DND-41 (cell line): Measurements from ENCODE around the gene ABT1.
A peak's percentile ranks its signal among the peaks of the same experiment; 100 is the strongest.

Experiments
- ATAC-seq: fragments of 200-7000 bp; cut with Tn5 transposase; 3 replicates; pipeline ENCODE4 v1.9.1; 2021; ENCODE audit warnings: low read depth; ENCODE audit not compliant: insufficient read depth
- DNase-seq: peaks from one replicate; pipeline ENCODE4 v3.0.0-alpha.2; 2020
- H2AFZ ChIP-seq: 2 replicates; pipeline ENCODE4 v1.6.0; 2012; ENCODE audit warnings: low read depth, low read length
- H3K27ac ChIP-seq: 2 replicates; pipeline ENCODE4 v1.5.1; 2012; ENCODE audit warnings: low read length, inconsistent platforms
- H3K27me3 ChIP-seq: fragments of 200-600 bp; sonication (generic); 2 replicates; pipeline ENCODE4 v1.6.0; 2012; ENCODE audit warnings: low read length, mild to moderate bottlenecking, inconsistent platforms; ENCODE audit not compliant: insufficient read depth, poor library complexity
- H3K36me3 ChIP-seq: 2 replicates; pipeline ENCODE4 v1.5.1; 2012; ENCODE audit warnings: low read length, inconsistent platforms; ENCODE audit not compliant: insufficient read depth
- H3K4me1 ChIP-seq: 2 replicates; pipeline ENCODE4 v1.5.1; 2012; ENCODE audit warnings: mild to moderate bottlenecking, low read length; ENCODE audit not compliant: insufficient read depth
- H3K4me2 ChIP-seq: 2 replicates; pipeline ENCODE4 v1.6.0; 2012; ENCODE audit warnings: mild to moderate bottlenecking, moderate library complexity, low read length, inconsistent platforms; ENCODE audit not compliant: insufficient read depth
- H3K4me3 ChIP-seq, 2 experiments: fragments of 200-600 bp in 1 of 2; shearing (Covaris generic) in 1 of 2; 2 replicates each; pipeline ENCODE4 v1.5.1; 2012 to 2016; ENCODE audit warnings: inconsistent platforms in 2 of 2, low read length in 2 of 2, mild to moderate bottlenecking in 2 of 2, low read depth in 1 of 2, moderate library complexity in 1 of 2
- H3K79me2 ChIP-seq: 2 replicates; pipeline ENCODE4 v1.6.0; 2012; ENCODE audit warnings: low read length, inconsistent platforms; ENCODE audit not compliant: insufficient read depth
- H3K9ac ChIP-seq: 2 replicates; pipeline ENCODE4 v1.6.0; 2012; ENCODE audit warnings: low read depth, mild to moderate bottlenecking, inconsistent platforms, low read length, moderate library complexity
- H3K9me3 ChIP-seq: 2 replicates; pipeline ENCODE4 v1.5.1; 2012; ENCODE audit warnings: low read length, moderate library complexity, mild to moderate bottlenecking, inconsistent platforms; ENCODE audit not compliant: insufficient read depth, severe bottlenecking
- H4K20me1 ChIP-seq: 2 replicates; pipeline ENCODE4 v1.6.0; 2012; ENCODE audit warnings: low read length; ENCODE audit not compliant: insufficient read depth
- EZH2 ChIP-seq: IDR thresholded peaks from 3 replicates; pipeline ENCODE4 v1.6.1; 2012; ENCODE audit warnings: borderline replicate concordance, low read depth, mild to moderate bottlenecking, moderate library complexity, low read length, inconsistent platforms; ENCODE audit not compliant: severe bottlenecking
- TF ChIP-seq, protein P1 (sequence below): IDR thresholded peaks from 2 replicates; pipeline ENCODE4 v1.5.1; 2012; ENCODE audit warnings: borderline replicate concordance, low read length, moderate library complexity, mild to moderate bottlenecking; ENCODE audit not compliant: poor library complexity, severe bottlenecking; ENCODE audit errors: extremely low read depth

The ABT1 gene

GRCh38 chr6:26607434-26608230, 10.9 kb downstream of the ABT1 start:
- Histone ChIP-seq H3K79me2 (no peaks in the 10 kb centered on the region), H3K4me1 (peaks cover 4% of the 10 kb centered on the region), H3K4me3 (no peak overlapping the region), H3K9ac (no peak overlapping the region), H3K27me3 (no peaks in the 10 kb centered on the region), H3K4me2 (0 out of 2 replicates have a peak overlapping the region, but pooled peaks have one; percentile 22), H3K27ac (no peak overlapping the region), H3K36me3 (no peaks in the 10 kb centered on the region), H3K9me3 (no peaks in the 10 kb centered on the region), H2AFZ (no peak overlapping the region), H4K20me1 (no peaks in the 10 kb centered on the region)
- TF ChIP-seq, protein P1, sequence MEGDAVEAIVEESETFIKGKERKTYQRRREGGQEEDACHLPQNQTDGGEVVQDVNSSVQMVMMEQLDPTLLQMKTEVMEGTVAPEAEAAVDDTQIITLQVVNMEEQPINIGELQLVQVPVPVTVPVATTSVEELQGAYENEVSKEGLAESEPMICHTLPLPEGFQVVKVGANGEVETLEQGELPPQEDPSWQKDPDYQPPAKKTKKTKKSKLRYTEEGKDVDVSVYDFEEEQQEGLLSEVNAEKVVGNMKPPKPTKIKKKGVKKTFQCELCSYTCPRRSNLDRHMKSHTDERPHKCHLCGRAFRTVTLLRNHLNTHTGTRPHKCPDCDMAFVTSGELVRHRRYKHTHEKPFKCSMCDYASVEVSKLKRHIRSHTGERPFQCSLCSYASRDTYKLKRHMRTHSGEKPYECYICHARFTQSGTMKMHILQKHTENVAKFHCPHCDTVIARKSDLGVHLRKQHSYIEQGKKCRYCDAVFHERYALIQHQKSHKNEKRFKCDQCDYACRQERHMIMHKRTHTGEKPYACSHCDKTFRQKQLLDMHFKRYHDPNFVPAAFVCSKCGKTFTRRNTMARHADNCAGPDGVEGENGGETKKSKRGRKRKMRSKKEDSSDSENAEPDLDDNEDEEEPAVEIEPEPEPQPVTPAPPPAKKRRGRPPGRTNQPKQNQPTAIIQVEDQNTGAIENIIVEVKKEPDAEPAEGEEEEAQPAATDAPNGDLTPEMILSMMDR = peak; percentile 89
- no peak for TF ChIP-seq EZH2
- peak; percentile 96 for ATAC-seq
- DNase-seq = peak; percentile 71

GRCh38 chr6:26609463-26609862, 12.7 kb downstream of the ABT1 start:
- Histone ChIP-seq H3K4me1 (peaks cover 4% of the 10 kb centered on the region), H4K20me1 (no peaks in the 10 kb centered on the region), H3K79me2 (no peaks in the 10 kb centered on the region), H3K9me3 (no peaks in the 10 kb centered on the region), H3K4me3 (no peak overlapping the region), H3K27me3 (no peaks in the 10 kb centered on the region), H2AFZ (no peak overlapping the region), H3K4me2 (no peak overlapping the region), H3K9ac (no peak overlapping the region), H3K27ac (no peak overlapping the region), H3K36me3 (no peaks in the 10 kb centered on the region)
- TF ChIP-seq, protein P1 = no peak
- TF ChIP-seq EZH2 = no peak
- ATAC-seq = no peak
- no peak for DNase-seq

- Histone ChIP-seq H2AFZ (no peak overlapping the region), H4K20me1 (no peaks in the 10 kb centered on the region), H3K4me2 (no peak overlapping the region), H3K4me3 (no peak overlapping the region), H3K79me2 (no peaks in the 10 kb centered on the region), H3K4me1 (peaks cover 4% of the 10 kb centered on the region), H3K27me3 (no peaks in the 10 kb centered on the region), H3K9me3 (no peaks in the 10 kb centered on the region), H3K27ac (no peak overlapping the region), H3K36me3 (no peaks in the 10 kb centered on the region), H3K9ac (no peak overlapping the region)
- ATAC-seq (no peak), DNase-seq (no peak)
- no peak for TF ChIP-seq EZH2
- TF ChIP-seq, protein P1 = no peak
These were observed 14.8 kb downstream of the ABT1 start for GRCh38 chr6:26611599-26611998.
